Kidney epithelial cell (primary cell): ENCODE measurements around the gene DEFB132. TPM values are rescaled to one million over a fixed set of nuclear protein-coding genes. Genes with fewer than 3 reads are reported as not detected.

ENCODE experiments used
- DNase-seq: peaks from one replicate; pipeline ENCODE4 v3.0.0-alpha.2; 2010; ENCODE audit warnings: low read depth
- H3K27me3 ChIP-seq: 2 replicates; pipeline ENCODE4 v1.6.0; 2011; ENCODE audit warnings: low read length; ENCODE audit not compliant: control insufficient read depth, insufficient read depth
- H3K36me3 ChIP-seq: 2 replicates; pipeline ENCODE4 v1.5.1; 2011; ENCODE audit warnings: low read length; ENCODE audit not compliant: control insufficient read depth, insufficient read depth
- H3K4me3 ChIP-seq: 2 replicates; pipeline ENCODE4 v1.5.1; 2011; ENCODE audit warnings: low read depth, mild to moderate bottlenecking, control low read depth, low read length
- total RNA-seq: library from RNA; depleted of rRNA; stranded (reverse); fragments of >200 nt; gene quantifications from 2 replicates; pipeline ENCODE4 v1.2.3, GENCODE V29; 2015
- TF ChIP-seq, protein P1 (sequence below): IDR thresholded peaks from 2 replicates; pipeline ENCODE4 v1.5.1; 2011; ENCODE audit warnings: mild to moderate bottlenecking, moderate library complexity, low read length, control low read depth, inconsistent platforms; ENCODE audit not compliant: insufficient read depth, poor library complexity, severe bottlenecking

The DEFB132 gene
- total RNA-seq, 1 donor from 2014 or later, result not detected

DNA sequence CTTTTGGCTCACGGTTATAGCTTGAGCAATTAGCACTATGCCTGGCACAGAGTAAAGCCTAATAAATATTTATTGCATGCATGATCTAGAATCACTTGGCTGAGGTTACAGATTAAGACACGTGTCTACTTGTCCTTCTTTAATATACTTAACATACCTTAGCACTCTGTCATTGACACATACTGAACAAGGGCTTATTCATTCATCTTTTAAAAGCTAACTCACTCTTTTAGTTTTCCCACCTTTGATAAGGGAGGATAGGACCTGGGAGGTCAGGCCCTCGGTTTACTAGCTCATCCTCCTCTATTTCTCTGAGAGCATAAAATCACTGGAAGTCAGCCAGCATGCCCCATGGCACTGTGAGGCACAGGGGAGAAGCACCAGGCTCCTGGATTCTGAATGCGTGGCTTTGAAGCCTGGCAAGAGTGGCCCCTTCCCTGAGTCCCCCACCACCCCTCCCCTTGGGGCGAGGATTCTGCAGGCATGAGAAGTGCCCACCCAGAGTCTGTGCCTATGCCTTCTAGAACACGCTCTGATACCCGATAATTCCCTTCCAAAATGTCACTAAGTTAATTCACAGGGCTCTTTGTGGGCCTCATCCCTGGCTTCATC, 51.0 kb downstream of the DEFB132 start:
- TF ChIP-seq, protein P1, sequence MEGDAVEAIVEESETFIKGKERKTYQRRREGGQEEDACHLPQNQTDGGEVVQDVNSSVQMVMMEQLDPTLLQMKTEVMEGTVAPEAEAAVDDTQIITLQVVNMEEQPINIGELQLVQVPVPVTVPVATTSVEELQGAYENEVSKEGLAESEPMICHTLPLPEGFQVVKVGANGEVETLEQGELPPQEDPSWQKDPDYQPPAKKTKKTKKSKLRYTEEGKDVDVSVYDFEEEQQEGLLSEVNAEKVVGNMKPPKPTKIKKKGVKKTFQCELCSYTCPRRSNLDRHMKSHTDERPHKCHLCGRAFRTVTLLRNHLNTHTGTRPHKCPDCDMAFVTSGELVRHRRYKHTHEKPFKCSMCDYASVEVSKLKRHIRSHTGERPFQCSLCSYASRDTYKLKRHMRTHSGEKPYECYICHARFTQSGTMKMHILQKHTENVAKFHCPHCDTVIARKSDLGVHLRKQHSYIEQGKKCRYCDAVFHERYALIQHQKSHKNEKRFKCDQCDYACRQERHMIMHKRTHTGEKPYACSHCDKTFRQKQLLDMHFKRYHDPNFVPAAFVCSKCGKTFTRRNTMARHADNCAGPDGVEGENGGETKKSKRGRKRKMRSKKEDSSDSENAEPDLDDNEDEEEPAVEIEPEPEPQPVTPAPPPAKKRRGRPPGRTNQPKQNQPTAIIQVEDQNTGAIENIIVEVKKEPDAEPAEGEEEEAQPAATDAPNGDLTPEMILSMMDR, result no peak
- Histone ChIP-seq H3K36me3 (no peaks in the 10 kb centered on the region), H3K4me3 (no peak overlapping the region), H3K27me3 (no peaks in the 10 kb centered on the region)
- no peak for DNase-seq

DNA sequence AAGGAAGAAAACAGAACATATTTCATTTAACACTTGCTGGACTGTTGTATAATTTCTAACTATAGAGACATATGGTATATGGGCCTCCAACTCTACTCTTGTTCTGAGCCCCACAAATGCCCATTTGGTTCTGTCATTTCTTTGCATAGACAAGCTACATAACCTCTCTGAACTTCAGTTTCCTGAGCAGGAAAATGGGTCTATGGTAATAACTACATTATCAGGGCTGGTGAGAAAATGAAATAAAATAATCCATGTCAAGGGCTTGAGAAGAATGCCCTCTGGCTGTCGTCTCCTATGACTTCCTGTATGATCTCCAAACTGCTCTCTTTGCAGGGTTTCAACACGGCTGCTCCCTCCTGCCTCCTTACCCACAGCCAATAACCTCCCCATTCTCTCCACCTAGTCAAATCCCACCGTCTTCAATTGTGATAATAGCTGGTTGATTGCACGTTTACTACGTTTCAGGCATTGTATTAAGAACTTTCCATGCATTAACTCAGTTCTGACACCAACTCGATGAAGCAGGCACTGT, 51.8 kb downstream of the DEFB132 start:
- H3K27me3 ChIP-seq, result no peaks in the 10 kb centered on the region
- H3K4me3 ChIP-seq, result peak overlapping the region; percentile 31
- no peak for DNase-seq
- TF ChIP-seq, protein P1, result no peak
- no peaks in the 10 kb centered on the region for H3K36me3 ChIP-seq

DNA sequence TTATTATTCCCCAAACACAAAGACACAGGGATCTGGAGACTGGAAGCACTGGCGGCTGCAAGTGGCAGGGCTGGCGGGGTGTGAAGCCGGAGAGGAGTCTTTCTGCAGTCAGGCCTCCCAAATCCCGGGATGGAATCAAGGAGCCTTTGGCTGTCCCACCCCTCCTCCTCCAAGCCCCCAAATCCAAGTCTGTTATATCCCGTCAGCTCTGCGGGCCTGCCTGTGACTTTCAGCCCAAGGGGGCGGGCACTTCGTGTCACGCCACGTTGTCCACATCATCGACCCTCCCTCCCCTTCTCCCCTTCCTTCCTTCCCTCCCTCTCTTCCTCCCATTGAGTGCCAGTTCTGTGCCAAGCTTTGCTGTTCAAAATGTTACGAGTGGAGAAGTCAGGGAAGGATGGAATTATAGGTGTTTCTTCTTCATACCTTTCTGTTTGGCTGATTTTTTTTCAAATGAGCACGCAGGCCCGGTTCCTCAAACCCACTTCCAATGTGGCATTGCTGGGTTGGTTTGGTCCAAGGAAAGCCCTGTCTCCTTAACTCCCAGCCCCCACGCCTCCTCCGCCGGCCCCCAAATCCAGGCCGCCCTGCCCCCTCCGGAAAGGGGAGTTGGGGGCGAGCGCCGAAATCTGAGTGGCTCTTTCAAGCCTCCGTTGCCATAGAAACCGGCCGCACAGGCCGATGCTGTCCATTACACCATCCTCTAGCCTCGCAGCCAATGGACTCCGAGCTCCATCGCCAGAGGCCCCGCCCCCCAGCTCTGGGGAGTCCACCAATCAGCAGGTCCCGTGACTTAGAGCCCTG, 52.5 kb downstream of the DEFB132 start:
- no peaks in the 10 kb centered on the region for H3K36me3 ChIP-seq
- no peaks in the 10 kb centered on the region for H3K27me3 ChIP-seq
- TF ChIP-seq, protein P1, result no peak
- H3K4me3 ChIP-seq, result peak overlapping the region; percentile 31
- DNase-seq, result peak; percentile 98

DNA sequence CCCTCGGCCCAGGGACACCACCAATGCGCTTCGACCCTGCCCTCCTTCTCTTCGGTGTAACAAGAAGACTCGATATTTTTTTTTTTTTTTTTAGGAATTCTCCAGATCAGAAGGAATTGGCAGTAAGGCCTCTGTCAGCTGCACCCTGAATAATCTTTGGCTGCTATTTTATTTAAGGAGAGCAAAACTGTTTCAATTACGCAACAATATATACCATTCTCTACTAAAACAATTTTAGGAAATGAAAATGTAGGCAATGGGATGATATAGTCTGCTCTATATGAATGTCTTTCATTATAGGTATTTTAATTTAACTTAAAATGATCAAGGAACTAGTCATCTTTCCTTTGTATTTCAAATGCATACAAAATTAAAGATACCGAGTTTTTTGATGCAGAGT, 53.1 kb downstream of the DEFB132 start:
- H3K36me3 ChIP-seq, result no peaks in the 10 kb centered on the region
- TF ChIP-seq, protein P1, result no peak
- no peak overlapping the region for H3K4me3 ChIP-seq
- H3K27me3 ChIP-seq, result no peaks in the 10 kb centered on the region
- DNase-seq, result no peak

Other genes starting within 250 kb of the DEFB132 start
- not detected in 2 replicates for gene DEFB125, start 170.1 kb upstream of the DEFB132 start, total RNA-seq
- not detected in 2 replicates for gene DEFB126, start 115.1 kb upstream of the DEFB132 start, total RNA-seq
- gene DEFB127, start 100.3 kb upstream of the DEFB132 start, total RNA-seq, result not detected in 2 replicates
- not detected in 2 replicates for gene DEFB128, start 68.0 kb upstream of the DEFB132 start, total RNA-seq
- gene DEFB129, start 30.5 kb upstream of the DEFB132 start, total RNA-seq, result not detected in 2 replicates
- gene C20orf96, start 33.0 kb downstream of the DEFB132 start, total RNA-seq, result 8.0 and 8.1 TPM in 2 replicates
- gene ZCCHC3, start 39.8 kb downstream of the DEFB132 start, total RNA-seq, result 16.1 and 23.3 TPM in 2 replicates
- gene SOX12, start 67.8 kb downstream of the DEFB132 start, total RNA-seq, result 10.2 and 13.1 TPM in 2 replicates
- 36.9 and 37.5 TPM in 2 replicates for gene NRSN2, start 89.4 kb downstream of the DEFB132 start, total RNA-seq
- 409 and 519 TPM in 2 replicates for gene TRIB3, start 123.0 kb downstream of the DEFB132 start, total RNA-seq
- gene RBCK1, start 150.6 kb downstream of the DEFB132 start, total RNA-seq, result 292 and 371 TPM in 2 replicates
- 38.5 and 40.7 TPM in 2 replicates for gene TBC1D20, start 204.8 kb downstream of the DEFB132 start, total RNA-seq